ENCODE data around the gene TBX4.

TBX4 gene

GRCh38 chr17:61534414-61534813, 82.2 kb downstream of the TBX4 start:
- DNase-seq: no peak
